C4-2B (cell line): ENCODE results near the gene SH3BGR.

Experiments used
- CTCF ChIP-seq: fragments of 450-650 bp; conservative IDR thresholded peaks from 2 replicates; pipeline ENCODE4 v1.5.1; 2017; ENCODE audit warnings: mild to moderate bottlenecking
- ZFX ChIP-seq: fragments of 450-650 bp; IDR thresholded peaks from 2 replicates; pipeline ENCODE4 v1.6.1; 2017

GRCh38 chr21:39472786-39473185 lies 21.0 kb downstream of the SH3BGR start:
- TF ChIP-seq CTCF: no peak
- TF ChIP-seq ZFX: no peak
